GM23338 (cell line): ENCODE measurements around the gene GRP. TPM values are rescaled to one million over a fixed set of nuclear protein-coding genes. Genes with fewer than 3 reads are reported as not detected.

Source experiments
- ATAC-seq: fragments of 200-7000 bp; cut with Tn5 transposase; 3 replicates; pipeline ENCODE4 v1.9.1; 2020
- DNase-seq: peaks from one replicate; pipeline ENCODE4 v3.0.0-alpha.2; 2015; ENCODE audit warnings: low spot score
- H2AFZ ChIP-seq: fragments of 200-600 bp; sonication (generic); 2 replicates; pipeline ENCODE4 v1.8.0; 2016; ENCODE audit warnings: antibody characterized with exemption, mild to moderate bottlenecking, moderate library complexity
- H3F3A ChIP-seq: fragments of 200-600 bp; sonication (generic); replicated peaks from 2 replicates; pipeline ENCODE4 v1.8.0; 2017; ENCODE audit warnings: antibody characterized with exemption, mixed run types, low read depth
- H3K27ac ChIP-seq: fragments of 200-600 bp; sonication (generic); 2 replicates; pipeline ENCODE4 v1.6.1; 2016; ENCODE audit warnings: low read depth
- H3K27me3 ChIP-seq: fragments of 200-600 bp; sonication (generic); 2 replicates; pipeline ENCODE4 v1.8.0; 2016; ENCODE audit warnings: mild to moderate bottlenecking, mixed run types, moderate library complexity; ENCODE audit not compliant: insufficient read depth
- H3K36me3 ChIP-seq: fragments of 200-600 bp; sonication (generic); 2 replicates; pipeline ENCODE4 v1.8.0; 2016; ENCODE audit warnings: mild to moderate bottlenecking; ENCODE audit not compliant: insufficient read depth
- H3K4me1 ChIP-seq: fragments of 200-600 bp; sonication (generic); 2 replicates; pipeline ENCODE4 v1.8.0; 2016; ENCODE audit warnings: mild to moderate bottlenecking, moderate library complexity; ENCODE audit not compliant: insufficient read depth
- H3K4me2 ChIP-seq: fragments of 200-600 bp; sonication (generic); 2 replicates; pipeline ENCODE4 v1.7.1; 2017; ENCODE audit warnings: mixed run types
- H3K4me3 ChIP-seq: fragments of 200-600 bp; sonication (generic); 2 replicates; pipeline ENCODE4 v1.6.1; 2016; ENCODE audit warnings: mixed run types
- H3K79me2 ChIP-seq: fragments of 200-600 bp; sonication (generic); replicated peaks from 2 replicates; pipeline ENCODE4 v1.8.0; 2017; ENCODE audit warnings: mild to moderate bottlenecking; ENCODE audit not compliant: insufficient read depth
- H3K9me2 ChIP-seq: fragments of 200-600 bp; sonication (generic); 2 replicates; pipeline ENCODE4 v1.8.0; 2017; ENCODE audit not compliant: insufficient read depth
- H4K20me1 ChIP-seq: fragments of 200-600 bp; sonication (generic); replicated peaks from 2 replicates; pipeline ENCODE4 v1.8.0; 2017; ENCODE audit warnings: mild to moderate bottlenecking; ENCODE audit not compliant: insufficient read depth
- H3K27ac Mint-ChIP-seq: 2 replicates; pipeline ENCODE4 v1.8.0; 2020; ENCODE audit warnings: inconsistent platforms, mild to moderate bottlenecking, moderate library complexity, mixed read lengths
- H3K27me3 Mint-ChIP-seq: 3 replicates; pipeline ENCODE4 v1.8.0; 2022; ENCODE audit warnings: low read depth, mild to moderate bottlenecking, moderate library complexity, mixed read lengths, inconsistent platforms; ENCODE audit not compliant: insufficient read depth, poor library complexity
- H3K36me3 Mint-ChIP-seq: 3 replicates; pipeline ENCODE4 v1.8.0; 2021; ENCODE audit warnings: low read depth, mild to moderate bottlenecking, inconsistent platforms, moderate library complexity, mixed read lengths
- H3K4me1 Mint-ChIP-seq: 3 replicates; pipeline ENCODE4 v1.8.0; 2020; ENCODE audit warnings: mild to moderate bottlenecking, inconsistent platforms, mixed read lengths
- H3K4me3 Mint-ChIP-seq: 3 replicates; pipeline ENCODE4 v1.8.0; 2021; ENCODE audit warnings: moderate library complexity, mild to moderate bottlenecking, inconsistent platforms, mixed read lengths
- H3K9me3 Mint-ChIP-seq: 3 replicates; pipeline ENCODE4 v1.8.0; 2020; ENCODE audit warnings: moderate library complexity, mild to moderate bottlenecking, inconsistent platforms, mixed read lengths
- CREB1 ChIP-seq: fragments of 250-450 bp; sonication (Bioruptor Pico); IDR thresholded peaks from 2 replicates; pipeline ENCODE4 v1.5.0; 2020; ENCODE audit warnings: low read depth, mild to moderate bottlenecking, moderate library complexity
- EZH2 ChIP-seq: fragments of 200-600 bp; sonication (generic); IDR thresholded peaks from one replicate; pipeline ENCODE4 v1.8.0; 2017; ENCODE audit warnings: antibody characterized with exemption, mild to moderate bottlenecking, low read depth; ENCODE audit not compliant: unreplicated experiment
- EZH2phosphoT487 ChIP-seq: fragments of 200-600 bp; sonication (generic); IDR thresholded peaks from one replicate; pipeline ENCODE4 v1.8.1; 2018; ENCODE audit warnings: antibody characterized with exemption; ENCODE audit not compliant: unreplicated experiment
- JUNB ChIP-seq: IDR thresholded peaks from one replicate; pipeline ENCODE4 v1.6.1; 2016; ENCODE audit warnings: antibody characterized with exemption; ENCODE audit not compliant: unreplicated experiment
- NANOG ChIP-seq: IDR thresholded peaks from 2 replicates; pipeline ENCODE4 v1.6.1; 2016; ENCODE audit warnings: antibody characterized with exemption, borderline replicate concordance
- POLR2AphosphoS5 ChIP-seq: IDR thresholded peaks from 2 replicates; pipeline ENCODE4 v1.6.1; 2016; ENCODE audit warnings: antibody characterized with exemption, low read depth
- STAT1 ChIP-seq: IDR thresholded peaks from one replicate; pipeline ENCODE4 v1.6.1; 2016; ENCODE audit warnings: antibody characterized with exemption; ENCODE audit not compliant: unreplicated experiment
- ZNF331 ChIP-seq: fragments of 250-450 bp; sonication (Bioruptor Pico); IDR thresholded peaks from 2 replicates; pipeline ENCODE4 v1.5.0; 2020; ENCODE audit warnings: low read depth, mild to moderate bottlenecking, moderate library complexity
- polyA plus RNA-seq: library from polyadenylated mRNA; unstranded; fragments of >200 nt; fragmentation: Nextera tagmentation; extraction: Ambion mirVana; gene quantifications from 2 replicates; pipeline ENCODE4 v1.2.1, GENCODE V29; 2016
- total RNA-seq: library from RNA; depleted of rRNA; stranded (reverse); fragments of >200 nt; shearing (Covaris generic); gene quantifications from 2 replicates; pipeline ENCODE4 v1.2.3, GENCODE V29; 2014
- TF ChIP-seq, protein P1 (sequence below): IDR thresholded peaks from 2 replicates; pipeline ENCODE4 v1.6.1; 2016; ENCODE audit warnings: antibody characterized with exemption
- TF ChIP-seq, protein P2 (sequence below): IDR thresholded peaks from one replicate; pipeline ENCODE4 v1.6.1; 2018; ENCODE audit warnings: antibody characterized with exemption; ENCODE audit not compliant: unreplicated experiment
- TF ChIP-seq, protein P3 (sequence below): fragments of 250-450 bp; sonication (Bioruptor Pico); IDR thresholded peaks from 2 replicates; pipeline ENCODE4 v1.5.0; 2020; ENCODE audit warnings: mild to moderate bottlenecking, moderate library complexity
- TF ChIP-seq, protein P4 (sequence below), 2 experiments: fragments of 200-600 bp in 1 of 2; sonication (generic) in 1 of 2; conservative IDR thresholded peaks; 2 replicates each; pipeline versions ENCODE4 v1.5.1 to v1.6.1; 2016 to 2017; ENCODE audit warnings: antibody characterized with exemption in 2 of 2, low read depth in 2 of 2, mild to moderate bottlenecking in 2 of 2, moderate library complexity in 1 of 2

The GRP gene
- total and polyA plus RNA-seq, 2 experiments from 2014 or later, result not detected

DNA sequence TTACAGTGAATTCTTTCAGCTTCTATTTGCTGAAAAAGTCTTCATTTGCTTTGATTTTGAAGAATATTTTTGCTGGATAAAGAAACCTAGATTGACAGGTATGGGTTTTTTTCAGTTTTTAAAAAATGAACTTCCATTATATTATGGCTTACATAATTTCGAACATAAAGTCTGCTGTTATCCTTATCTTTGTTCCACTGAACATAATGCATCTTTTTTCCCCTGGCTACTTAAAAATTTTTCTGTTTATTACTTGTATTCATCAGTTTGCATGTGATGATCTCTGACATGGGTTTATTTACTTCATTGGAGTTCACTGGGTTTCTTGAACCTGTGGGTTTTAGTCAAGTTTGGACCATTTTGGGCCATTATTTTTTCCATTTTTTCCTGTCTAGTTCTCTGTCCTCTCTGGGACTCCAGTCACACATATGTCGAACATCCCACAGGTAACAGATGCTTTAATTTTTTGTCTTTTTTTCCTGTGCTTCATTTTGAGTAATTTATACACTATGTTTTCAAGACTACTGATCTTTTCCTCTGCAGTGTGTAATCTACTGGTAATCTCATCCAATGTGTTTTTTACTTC lies 47.2 kb upstream of the GRP start:
- Histone ChIP-seq H3K36me3 (no peaks in the 10 kb centered on the region; the same call in 1 of the 2 replicates), H4K20me1 (no peaks in the 10 kb centered on the region), H3F3A (no peaks in the 10 kb centered on the region), H2AFZ (no peak overlapping the region), H3K4me1 (no peaks in the 10 kb centered on the region), H3K4me2 (no peak overlapping the region), H3K27ac (no peak overlapping the region), H3K4me3 (no peak overlapping the region), H3K79me2 (no peaks in the 10 kb centered on the region), H3K9me2 (no peaks in the 10 kb centered on the region), H3K27me3 (no peaks in the 10 kb centered on the region)
- Mint-ChIP-seq H3K36me3 (peaks cover 16% of the 10 kb centered on the region; the same call in 1 of the 3 replicates), H3K27me3 (peaks cover 5% of the 10 kb centered on the region), H3K4me1 (no peaks in the 10 kb centered on the region), H3K4me3 (no peak overlapping the region), H3K27ac (no peak overlapping the region), H3K9me3 (peaks cover 22% of the 10 kb centered on the region)
- ATAC-seq, result no peak
- DNase-seq, result no peak
- TF ChIP-seq, protein P1, sequence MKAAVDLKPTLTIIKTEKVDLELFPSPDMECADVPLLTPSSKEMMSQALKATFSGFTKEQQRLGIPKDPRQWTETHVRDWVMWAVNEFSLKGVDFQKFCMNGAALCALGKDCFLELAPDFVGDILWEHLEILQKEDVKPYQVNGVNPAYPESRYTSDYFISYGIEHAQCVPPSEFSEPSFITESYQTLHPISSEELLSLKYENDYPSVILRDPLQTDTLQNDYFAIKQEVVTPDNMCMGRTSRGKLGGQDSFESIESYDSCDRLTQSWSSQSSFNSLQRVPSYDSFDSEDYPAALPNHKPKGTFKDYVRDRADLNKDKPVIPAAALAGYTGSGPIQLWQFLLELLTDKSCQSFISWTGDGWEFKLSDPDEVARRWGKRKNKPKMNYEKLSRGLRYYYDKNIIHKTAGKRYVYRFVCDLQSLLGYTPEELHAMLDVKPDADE, result no peak
- no peak for TF ChIP-seq POLR2AphosphoS5
- TF ChIP-seq, protein P2, sequence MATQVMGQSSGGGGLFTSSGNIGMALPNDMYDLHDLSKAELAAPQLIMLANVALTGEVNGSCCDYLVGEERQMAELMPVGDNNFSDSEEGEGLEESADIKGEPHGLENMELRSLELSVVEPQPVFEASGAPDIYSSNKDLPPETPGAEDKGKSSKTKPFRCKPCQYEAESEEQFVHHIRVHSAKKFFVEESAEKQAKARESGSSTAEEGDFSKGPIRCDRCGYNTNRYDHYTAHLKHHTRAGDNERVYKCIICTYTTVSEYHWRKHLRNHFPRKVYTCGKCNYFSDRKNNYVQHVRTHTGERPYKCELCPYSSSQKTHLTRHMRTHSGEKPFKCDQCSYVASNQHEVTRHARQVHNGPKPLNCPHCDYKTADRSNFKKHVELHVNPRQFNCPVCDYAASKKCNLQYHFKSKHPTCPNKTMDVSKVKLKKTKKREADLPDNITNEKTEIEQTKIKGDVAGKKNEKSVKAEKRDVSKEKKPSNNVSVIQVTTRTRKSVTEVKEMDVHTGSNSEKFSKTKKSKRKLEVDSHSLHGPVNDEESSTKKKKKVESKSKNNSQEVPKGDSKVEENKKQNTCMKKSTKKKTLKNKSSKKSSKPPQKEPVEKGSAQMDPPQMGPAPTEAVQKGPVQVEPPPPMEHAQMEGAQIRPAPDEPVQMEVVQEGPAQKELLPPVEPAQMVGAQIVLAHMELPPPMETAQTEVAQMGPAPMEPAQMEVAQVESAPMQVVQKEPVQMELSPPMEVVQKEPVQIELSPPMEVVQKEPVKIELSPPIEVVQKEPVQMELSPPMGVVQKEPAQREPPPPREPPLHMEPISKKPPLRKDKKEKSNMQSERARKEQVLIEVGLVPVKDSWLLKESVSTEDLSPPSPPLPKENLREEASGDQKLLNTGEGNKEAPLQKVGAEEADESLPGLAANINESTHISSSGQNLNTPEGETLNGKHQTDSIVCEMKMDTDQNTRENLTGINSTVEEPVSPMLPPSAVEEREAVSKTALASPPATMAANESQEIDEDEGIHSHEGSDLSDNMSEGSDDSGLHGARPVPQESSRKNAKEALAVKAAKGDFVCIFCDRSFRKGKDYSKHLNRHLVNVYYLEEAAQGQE, result no peak
- TF ChIP-seq STAT1, result no peak
- TF ChIP-seq EZH2phosphoT487, result no peak
- TF ChIP-seq ZNF331 (CRISPR knock-in tag), result no peak
- no peak for TF ChIP-seq NANOG
- TF ChIP-seq, protein P3, sequence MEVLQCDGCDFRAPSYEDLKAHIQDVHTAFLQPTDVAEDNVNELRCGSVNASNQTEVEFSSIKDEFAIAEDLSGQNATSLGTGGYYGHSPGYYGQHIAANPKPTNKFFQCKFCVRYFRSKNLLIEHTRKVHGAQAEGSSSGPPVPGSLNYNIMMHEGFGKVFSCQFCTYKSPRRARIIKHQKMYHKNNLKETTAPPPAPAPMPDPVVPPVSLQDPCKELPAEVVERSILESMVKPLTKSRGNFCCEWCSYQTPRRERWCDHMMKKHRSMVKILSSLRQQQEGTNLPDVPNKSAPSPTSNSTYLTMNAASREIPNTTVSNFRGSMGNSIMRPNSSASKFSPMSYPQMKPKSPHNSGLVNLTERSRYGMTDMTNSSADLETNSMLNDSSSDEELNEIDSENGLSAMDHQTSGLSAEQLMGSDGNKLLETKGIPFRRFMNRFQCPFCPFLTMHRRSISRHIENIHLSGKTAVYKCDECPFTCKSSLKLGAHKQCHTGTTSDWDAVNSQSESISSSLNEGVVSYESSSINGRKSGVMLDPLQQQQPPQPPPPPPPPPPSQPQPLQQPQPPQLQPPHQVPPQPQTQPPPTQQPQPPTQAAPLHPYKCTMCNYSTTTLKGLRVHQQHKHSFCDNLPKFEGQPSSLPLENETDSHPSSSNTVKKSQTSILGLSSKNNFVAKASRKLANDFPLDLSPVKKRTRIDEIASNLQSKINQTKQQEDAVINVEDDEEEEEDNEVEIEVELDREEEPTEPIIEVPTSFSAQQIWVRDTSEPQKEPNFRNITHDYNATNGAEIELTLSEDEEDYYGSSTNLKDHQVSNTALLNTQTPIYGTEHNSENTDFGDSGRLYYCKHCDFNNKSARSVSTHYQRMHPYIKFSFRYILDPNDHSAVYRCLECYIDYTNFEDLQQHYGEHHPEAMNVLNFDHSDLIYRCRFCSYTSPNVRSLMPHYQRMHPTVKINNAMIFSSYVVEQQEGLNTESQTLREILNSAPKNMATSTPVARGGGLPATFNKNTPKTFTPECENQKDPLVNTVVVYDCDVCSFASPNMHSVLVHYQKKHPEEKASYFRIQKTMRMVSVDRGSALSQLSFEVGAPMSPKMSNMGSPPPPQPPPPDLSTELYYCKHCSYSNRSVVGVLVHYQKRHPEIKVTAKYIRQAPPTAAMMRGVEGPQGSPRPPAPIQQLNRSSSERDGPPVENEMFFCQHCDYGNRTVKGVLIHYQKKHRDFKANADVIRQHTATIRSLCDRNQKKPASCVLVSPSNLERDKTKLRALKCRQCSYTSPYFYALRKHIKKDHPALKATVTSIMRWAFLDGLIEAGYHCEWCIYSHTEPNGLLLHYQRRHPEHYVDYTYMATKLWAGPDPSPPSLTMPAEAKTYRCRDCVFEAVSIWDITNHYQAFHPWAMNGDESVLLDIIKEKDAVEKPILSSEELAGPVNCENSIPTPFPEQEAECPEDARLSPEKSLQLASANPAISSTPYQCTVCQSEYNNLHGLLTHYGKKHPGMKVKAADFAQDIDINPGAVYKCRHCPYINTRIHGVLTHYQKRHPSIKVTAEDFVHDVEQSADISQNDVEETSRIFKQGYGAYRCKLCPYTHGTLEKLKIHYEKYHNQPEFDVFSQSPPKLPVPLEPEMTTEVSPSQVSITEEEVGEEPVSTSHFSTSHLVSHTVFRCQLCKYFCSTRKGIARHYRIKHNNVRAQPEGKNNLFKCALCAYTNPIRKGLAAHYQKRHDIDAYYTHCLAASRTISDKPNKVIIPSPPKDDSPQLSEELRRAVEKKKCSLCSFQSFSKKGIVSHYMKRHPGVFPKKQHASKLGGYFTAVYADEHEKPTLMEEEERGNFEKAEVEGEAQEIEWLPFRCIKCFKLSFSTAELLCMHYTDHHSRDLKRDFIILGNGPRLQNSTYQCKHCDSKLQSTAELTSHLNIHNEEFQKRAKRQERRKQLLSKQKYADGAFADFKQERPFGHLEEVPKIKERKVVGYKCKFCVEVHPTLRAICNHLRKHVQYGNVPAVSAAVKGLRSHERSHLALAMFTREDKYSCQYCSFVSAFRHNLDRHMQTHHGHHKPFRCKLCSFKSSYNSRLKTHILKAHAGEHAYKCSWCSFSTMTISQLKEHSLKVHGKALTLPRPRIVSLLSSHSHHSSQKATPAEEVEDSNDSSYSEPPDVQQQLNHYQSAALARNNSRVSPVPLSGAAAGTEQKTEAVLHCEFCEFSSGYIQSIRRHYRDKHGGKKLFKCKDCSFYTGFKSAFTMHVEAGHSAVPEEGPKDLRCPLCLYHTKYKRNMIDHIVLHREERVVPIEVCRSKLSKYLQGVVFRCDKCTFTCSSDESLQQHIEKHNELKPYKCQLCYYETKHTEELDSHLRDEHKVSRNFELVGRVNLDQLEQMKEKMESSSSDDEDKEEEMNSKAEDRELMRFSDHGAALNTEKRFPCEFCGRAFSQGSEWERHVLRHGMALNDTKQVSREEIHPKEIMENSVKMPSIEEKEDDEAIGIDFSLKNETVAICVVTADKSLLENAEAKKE (CRISPR knock-in tag), result no peak
- no peak for TF ChIP-seq CREB1 (CRISPR knock-in tag)
- no peak for TF ChIP-seq EZH2
- TF ChIP-seq, protein P4, sequence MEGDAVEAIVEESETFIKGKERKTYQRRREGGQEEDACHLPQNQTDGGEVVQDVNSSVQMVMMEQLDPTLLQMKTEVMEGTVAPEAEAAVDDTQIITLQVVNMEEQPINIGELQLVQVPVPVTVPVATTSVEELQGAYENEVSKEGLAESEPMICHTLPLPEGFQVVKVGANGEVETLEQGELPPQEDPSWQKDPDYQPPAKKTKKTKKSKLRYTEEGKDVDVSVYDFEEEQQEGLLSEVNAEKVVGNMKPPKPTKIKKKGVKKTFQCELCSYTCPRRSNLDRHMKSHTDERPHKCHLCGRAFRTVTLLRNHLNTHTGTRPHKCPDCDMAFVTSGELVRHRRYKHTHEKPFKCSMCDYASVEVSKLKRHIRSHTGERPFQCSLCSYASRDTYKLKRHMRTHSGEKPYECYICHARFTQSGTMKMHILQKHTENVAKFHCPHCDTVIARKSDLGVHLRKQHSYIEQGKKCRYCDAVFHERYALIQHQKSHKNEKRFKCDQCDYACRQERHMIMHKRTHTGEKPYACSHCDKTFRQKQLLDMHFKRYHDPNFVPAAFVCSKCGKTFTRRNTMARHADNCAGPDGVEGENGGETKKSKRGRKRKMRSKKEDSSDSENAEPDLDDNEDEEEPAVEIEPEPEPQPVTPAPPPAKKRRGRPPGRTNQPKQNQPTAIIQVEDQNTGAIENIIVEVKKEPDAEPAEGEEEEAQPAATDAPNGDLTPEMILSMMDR (conservative IDR thresholded peaks at IDR 0.05; ENCODE audit: low read depth in 2 of 2), result no peak
- no peak for TF ChIP-seq JUNB
